HEK293 (cell line): Measurements from ENCODE around the gene SNRNP70.

Experiments
- EGR2 ChIP-seq: fragments of 450-650 bp; formaldehyde crosslinking; IDR thresholded peaks from 2 replicates; pipeline ENCODE4 v1.5.1; 2016; ENCODE audit warnings: low read depth, missing biosample characterization, missing genetic modification characterization
- MEIS1 ChIP-seq: sonication (generic); formaldehyde crosslinking; IDR thresholded peaks from 2 replicates; pipeline ENCODE4 v1.8.1; 2022; ENCODE audit warnings: missing genetic modification reagents, mild to moderate bottlenecking, borderline replicate concordance
- SP7 ChIP-seq: fragments of 450-650 bp; formaldehyde crosslinking; IDR thresholded peaks from 2 replicates; pipeline ENCODE4 v1.5.1; 2016; ENCODE audit warnings: missing biosample characterization, missing genetic modification characterization
- YY1 ChIP-seq: fragments of 450-650 bp; formaldehyde crosslinking; IDR thresholded peaks from 2 replicates; pipeline ENCODE4 v1.5.1; 2018; ENCODE audit warnings: missing biosample characterization, missing genetic modification characterization
- ZNF335 ChIP-seq: fragments of 450-650 bp; formaldehyde crosslinking; conservative IDR thresholded peaks from 2 replicates; pipeline ENCODE4 v1.5.1; 2016; ENCODE audit warnings: missing biosample characterization, missing genetic modification characterization
- ZNF513 ChIP-seq: fragments of 450-650 bp; IDR thresholded peaks from 2 replicates; pipeline ENCODE4 v1.5.1; 2018; ENCODE audit warnings: missing biosample characterization, missing genetic modification characterization
- ZNF701 ChIP-seq: fragments of 450-650 bp; formaldehyde crosslinking; IDR thresholded peaks from 2 replicates; pipeline ENCODE4 v1.5.1; 2016; ENCODE audit warnings: missing biosample characterization, missing genetic modification characterization
- TF ChIP-seq, protein P1 (sequence below): fragments of 450-650 bp; formaldehyde crosslinking; IDR thresholded peaks from 2 replicates; pipeline ENCODE4 v1.5.1; 2016; ENCODE audit warnings: missing biosample characterization, missing genetic modification characterization, borderline replicate concordance
- TF ChIP-seq, protein P2 (sequence below): fragments of 450-650 bp; formaldehyde crosslinking; IDR thresholded peaks from 2 replicates; pipeline ENCODE4 v1.5.1; 2016; ENCODE audit warnings: missing biosample characterization, missing genetic modification characterization
- TF ChIP-seq, protein P3 (sequence below): fragments of 450-650 bp; formaldehyde crosslinking; IDR thresholded peaks from 2 replicates; pipeline ENCODE4 v1.5.1; 2016; ENCODE audit warnings: missing biosample characterization, missing genetic modification characterization
- TF ChIP-seq, protein P4 (sequence below): fragments of 450-650 bp; formaldehyde crosslinking; IDR thresholded peaks from 2 replicates; pipeline ENCODE4 v1.5.1; 2016; ENCODE audit warnings: missing biosample characterization, missing genetic modification characterization

DNA sequence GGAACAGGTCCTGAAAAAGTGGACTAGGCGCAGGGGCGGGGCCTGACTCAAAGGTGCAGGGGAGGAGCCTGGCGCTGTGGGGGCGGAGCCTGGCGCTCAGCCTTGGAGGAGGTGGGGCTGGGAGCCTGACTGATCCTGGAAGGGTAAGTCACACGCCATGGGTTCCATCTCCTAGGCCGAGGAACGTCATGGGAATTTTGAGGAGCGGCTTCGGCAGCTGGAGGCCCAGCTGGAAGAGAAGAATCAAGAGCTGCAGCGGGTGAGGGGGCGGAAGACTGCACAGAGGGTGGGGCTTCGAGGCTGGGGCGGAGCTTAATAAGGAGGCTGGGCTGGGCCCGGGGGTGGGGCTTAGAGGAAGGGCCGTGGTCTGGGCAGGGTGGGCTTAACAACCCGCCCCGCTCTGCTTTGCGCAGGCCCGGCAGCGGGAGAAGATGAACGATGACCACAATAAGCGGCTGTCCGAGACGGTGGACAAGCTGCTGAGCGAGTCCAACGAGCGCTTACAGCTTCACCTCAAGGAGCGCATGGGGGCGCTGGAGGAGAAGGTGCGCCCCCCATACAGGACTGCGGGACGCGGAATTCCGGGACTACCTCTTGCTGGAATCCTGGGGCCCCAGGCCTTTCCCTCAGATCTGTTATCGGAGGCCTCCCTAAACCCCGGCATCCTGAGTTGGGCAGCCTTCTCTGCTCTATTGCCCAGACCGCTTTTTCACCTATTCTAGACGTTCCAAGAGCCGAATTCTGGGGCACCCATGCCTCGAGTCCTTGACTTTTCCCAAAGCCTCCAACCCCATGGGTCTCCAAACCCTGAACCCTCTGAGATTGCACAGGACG is 48.6 kb downstream of the SNRNP70 start:
- TF ChIP-seq, protein P1, sequence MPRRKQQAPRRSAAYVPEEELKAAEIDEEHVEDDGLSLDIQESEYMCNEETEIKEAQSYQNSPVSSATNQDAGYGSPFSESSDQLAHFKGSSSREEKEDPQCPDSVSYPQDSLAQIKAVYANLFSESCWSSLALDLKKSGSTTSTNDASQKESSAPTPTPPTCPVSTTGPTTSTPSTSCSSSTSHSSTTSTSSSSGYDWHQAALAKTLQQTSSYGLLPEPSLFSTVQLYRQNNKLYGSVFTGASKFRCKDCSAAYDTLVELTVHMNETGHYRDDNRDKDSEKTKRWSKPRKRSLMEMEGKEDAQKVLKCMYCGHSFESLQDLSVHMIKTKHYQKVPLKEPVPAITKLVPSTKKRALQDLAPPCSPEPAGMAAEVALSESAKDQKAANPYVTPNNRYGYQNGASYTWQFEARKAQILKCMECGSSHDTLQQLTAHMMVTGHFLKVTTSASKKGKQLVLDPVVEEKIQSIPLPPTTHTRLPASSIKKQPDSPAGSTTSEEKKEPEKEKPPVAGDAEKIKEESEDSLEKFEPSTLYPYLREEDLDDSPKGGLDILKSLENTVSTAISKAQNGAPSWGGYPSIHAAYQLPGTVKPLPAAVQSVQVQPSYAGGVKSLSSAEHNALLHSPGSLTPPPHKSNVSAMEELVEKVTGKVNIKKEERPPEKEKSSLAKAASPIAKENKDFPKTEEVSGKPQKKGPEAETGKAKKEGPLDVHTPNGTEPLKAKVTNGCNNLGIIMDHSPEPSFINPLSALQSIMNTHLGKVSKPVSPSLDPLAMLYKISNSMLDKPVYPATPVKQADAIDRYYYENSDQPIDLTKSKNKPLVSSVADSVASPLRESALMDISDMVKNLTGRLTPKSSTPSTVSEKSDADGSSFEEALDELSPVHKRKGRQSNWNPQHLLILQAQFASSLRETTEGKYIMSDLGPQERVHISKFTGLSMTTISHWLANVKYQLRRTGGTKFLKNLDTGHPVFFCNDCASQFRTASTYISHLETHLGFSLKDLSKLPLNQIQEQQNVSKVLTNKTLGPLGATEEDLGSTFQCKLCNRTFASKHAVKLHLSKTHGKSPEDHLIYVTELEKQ (tag by site-specific recombination): no peak
- TF ChIP-seq, protein P2, sequence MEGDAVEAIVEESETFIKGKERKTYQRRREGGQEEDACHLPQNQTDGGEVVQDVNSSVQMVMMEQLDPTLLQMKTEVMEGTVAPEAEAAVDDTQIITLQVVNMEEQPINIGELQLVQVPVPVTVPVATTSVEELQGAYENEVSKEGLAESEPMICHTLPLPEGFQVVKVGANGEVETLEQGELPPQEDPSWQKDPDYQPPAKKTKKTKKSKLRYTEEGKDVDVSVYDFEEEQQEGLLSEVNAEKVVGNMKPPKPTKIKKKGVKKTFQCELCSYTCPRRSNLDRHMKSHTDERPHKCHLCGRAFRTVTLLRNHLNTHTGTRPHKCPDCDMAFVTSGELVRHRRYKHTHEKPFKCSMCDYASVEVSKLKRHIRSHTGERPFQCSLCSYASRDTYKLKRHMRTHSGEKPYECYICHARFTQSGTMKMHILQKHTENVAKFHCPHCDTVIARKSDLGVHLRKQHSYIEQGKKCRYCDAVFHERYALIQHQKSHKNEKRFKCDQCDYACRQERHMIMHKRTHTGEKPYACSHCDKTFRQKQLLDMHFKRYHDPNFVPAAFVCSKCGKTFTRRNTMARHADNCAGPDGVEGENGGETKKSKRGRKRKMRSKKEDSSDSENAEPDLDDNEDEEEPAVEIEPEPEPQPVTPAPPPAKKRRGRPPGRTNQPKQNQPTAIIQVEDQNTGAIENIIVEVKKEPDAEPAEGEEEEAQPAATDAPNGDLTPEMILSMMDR (tag by site-specific recombination): no peak
- TF ChIP-seq EGR2 (tag by site-specific recombination) (no peak), ZNF335 (tag by site-specific recombination) (no peak), SP7 (tag by site-specific recombination) (no peak), MEIS1 (CRISPR knock-in tag) (no peak), ZNF701 (no peak), ZNF513 (tag by site-specific recombination) (no peak), YY1 (no peak)
- TF ChIP-seq, protein P3, sequence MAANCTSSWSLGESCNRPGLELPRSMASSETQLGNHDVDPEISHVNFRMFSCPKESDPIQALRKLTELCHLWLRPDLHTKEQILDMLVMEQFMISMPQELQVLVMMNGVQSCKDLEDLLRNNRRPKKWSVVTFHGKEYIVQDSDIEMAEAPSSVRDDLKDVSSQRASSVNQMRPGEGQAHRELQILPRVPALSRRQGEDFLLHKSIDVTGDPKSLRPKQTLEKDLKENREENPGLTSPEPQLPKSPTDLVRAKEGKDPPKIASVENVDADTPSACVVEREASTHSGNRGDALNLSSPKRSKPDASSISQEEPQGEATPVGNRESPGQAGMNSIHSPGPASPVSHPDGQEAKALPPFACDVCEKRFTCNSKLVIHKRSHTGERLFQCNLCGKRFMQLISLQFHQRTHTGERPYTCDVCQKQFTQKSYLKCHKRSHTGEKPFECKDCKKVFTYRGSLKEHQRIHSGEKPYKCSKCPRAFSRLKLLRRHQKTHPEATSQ (tag by site-specific recombination): no peak
- TF ChIP-seq, protein P4, sequence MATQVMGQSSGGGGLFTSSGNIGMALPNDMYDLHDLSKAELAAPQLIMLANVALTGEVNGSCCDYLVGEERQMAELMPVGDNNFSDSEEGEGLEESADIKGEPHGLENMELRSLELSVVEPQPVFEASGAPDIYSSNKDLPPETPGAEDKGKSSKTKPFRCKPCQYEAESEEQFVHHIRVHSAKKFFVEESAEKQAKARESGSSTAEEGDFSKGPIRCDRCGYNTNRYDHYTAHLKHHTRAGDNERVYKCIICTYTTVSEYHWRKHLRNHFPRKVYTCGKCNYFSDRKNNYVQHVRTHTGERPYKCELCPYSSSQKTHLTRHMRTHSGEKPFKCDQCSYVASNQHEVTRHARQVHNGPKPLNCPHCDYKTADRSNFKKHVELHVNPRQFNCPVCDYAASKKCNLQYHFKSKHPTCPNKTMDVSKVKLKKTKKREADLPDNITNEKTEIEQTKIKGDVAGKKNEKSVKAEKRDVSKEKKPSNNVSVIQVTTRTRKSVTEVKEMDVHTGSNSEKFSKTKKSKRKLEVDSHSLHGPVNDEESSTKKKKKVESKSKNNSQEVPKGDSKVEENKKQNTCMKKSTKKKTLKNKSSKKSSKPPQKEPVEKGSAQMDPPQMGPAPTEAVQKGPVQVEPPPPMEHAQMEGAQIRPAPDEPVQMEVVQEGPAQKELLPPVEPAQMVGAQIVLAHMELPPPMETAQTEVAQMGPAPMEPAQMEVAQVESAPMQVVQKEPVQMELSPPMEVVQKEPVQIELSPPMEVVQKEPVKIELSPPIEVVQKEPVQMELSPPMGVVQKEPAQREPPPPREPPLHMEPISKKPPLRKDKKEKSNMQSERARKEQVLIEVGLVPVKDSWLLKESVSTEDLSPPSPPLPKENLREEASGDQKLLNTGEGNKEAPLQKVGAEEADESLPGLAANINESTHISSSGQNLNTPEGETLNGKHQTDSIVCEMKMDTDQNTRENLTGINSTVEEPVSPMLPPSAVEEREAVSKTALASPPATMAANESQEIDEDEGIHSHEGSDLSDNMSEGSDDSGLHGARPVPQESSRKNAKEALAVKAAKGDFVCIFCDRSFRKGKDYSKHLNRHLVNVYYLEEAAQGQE (tag by site-specific recombination): no peak
